Activated B cell treated with CpG ODN at 0.5 μM for 24 hours (primary cell): ENCODE data around the gene GPR33. TPM values are rescaled to one million over a fixed set of nuclear protein-coding genes. Genes with fewer than 3 reads are reported as not detected.

Experiments used
- ATAC-seq: fragments of 200-7000 bp; cut with Tn5 transposase; one replicate; pipeline ENCODE4 v1.10.0; 2021; ENCODE audit warnings: low read depth, mild to moderate bottlenecking, moderate library complexity
- CTCF ChIA-PET: fragments of 350-600 bp; sonication (Branson Sonifier 250); formaldehyde crosslinking; loops from one replicate; lab custom pipeline; 2021; ENCODE audit warnings: antibody characterized with exemption; lab: Charles Lee
- POLR2A ChIA-PET: fragments of 350-600 bp; sonication (Branson Sonifier 250); formaldehyde crosslinking; loops from one replicate; lab custom pipeline; 2021; ENCODE audit warnings: antibody characterized with exemption; lab: Charles Lee
- DNase-seq: peaks from one replicate; pipeline ENCODE4 v3.0.0; 2022
- H3K27ac Mint-ChIP-seq: one replicate; pipeline ENCODE4 v1.8.0; 2020; ENCODE audit warnings: mixed read lengths
- H3K27me3 Mint-ChIP-seq: one replicate; pipeline ENCODE4 v1.8.0; 2021; ENCODE audit warnings: mixed read lengths
- H3K36me3 Mint-ChIP-seq: one replicate; pipeline ENCODE4 v1.8.0; 2021; ENCODE audit warnings: low read depth, mixed read lengths
- H3K4me1 Mint-ChIP-seq: one replicate; pipeline ENCODE4 v1.8.0; 2021; ENCODE audit warnings: mixed read lengths
- H3K4me3 Mint-ChIP-seq: one replicate; pipeline ENCODE4 v1.8.0; 2020; ENCODE audit warnings: mild to moderate bottlenecking, mixed read lengths
- H3K9me3 Mint-ChIP-seq: one replicate; pipeline ENCODE4 v1.8.0; 2020; ENCODE audit warnings: mixed read lengths
- intact Hi-C: fragments of 100-400 bp; cut with micrococcal nuclease; formaldehyde crosslinking; loops from one replicate; pipeline ENCODE4 v1.15.1; 2024
- total RNA-seq: library from RNA; stranded (reverse); gene quantifications from 2 replicates; pipeline ENCODE4 v1.2.3, GENCODE V29; 2022
- TF ChIP-seq, protein P1 (sequence below): fragments of 200-600 bp; IDR thresholded peaks from one replicate; pipeline ENCODE4 v1.8.0; 2022; ENCODE audit warnings: antibody characterized with exemption, mild to moderate bottlenecking

Gene GPR33
- total RNA-seq, 1 donor from 2014 or later: not detected

DNA sequence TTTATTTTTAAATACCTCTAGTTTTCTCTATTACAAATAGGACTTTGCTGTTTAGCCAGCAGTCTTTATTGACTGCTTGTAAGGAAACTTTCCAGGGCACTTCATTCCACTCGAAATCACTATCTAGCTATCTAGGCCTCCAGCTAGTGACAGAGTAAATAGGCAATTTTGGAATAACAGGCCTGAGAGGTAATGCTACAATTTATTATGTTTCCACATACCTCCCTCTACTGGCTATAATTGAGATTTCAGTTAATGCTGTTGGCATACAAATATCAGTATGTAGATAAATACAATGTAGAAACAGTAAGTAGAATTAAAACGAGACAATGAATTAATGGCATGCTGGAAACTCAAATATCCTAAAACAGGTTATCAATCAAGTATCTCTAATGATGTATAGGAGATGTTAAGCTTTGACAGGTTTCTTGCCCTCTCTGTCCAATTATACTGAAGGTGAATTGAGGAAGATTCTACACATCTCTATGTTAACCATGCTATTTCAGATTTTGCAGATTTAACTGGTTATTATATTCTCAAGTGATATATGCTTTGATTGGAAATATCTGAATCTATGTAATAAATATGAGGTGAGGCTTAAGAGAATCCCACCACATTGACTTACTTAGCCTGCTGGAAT, 37.7 kb downstream of the GPR33 start:
- intact Hi-C loops: no loop called here
- no peaks in the 10 kb centered on the region for H3K9me3 Mint-ChIP-seq
- ChIA-PET CTCF (interaction anchor here (1.0 to 2.8 kb wide), 5 partner anchors 9 to 803 kb away, joined by 3 to 9 read pairs (median 3); partner anchors contain the start of gene HEATR5A), POLR2A (interaction anchor here (0.6 kb wide), 1 partner anchor 241 kb away, joined by 3 read pairs; no protein-coding TSS in a partner anchor)
- TF ChIP-seq, protein P1, sequence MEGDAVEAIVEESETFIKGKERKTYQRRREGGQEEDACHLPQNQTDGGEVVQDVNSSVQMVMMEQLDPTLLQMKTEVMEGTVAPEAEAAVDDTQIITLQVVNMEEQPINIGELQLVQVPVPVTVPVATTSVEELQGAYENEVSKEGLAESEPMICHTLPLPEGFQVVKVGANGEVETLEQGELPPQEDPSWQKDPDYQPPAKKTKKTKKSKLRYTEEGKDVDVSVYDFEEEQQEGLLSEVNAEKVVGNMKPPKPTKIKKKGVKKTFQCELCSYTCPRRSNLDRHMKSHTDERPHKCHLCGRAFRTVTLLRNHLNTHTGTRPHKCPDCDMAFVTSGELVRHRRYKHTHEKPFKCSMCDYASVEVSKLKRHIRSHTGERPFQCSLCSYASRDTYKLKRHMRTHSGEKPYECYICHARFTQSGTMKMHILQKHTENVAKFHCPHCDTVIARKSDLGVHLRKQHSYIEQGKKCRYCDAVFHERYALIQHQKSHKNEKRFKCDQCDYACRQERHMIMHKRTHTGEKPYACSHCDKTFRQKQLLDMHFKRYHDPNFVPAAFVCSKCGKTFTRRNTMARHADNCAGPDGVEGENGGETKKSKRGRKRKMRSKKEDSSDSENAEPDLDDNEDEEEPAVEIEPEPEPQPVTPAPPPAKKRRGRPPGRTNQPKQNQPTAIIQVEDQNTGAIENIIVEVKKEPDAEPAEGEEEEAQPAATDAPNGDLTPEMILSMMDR: no peak
- no peaks in the 10 kb centered on the region for H3K27me3 Mint-ChIP-seq
- H3K4me1 Mint-ChIP-seq: no peaks in the 10 kb centered on the region
- H3K4me3 Mint-ChIP-seq: no peak overlapping the region
- peaks cover 44% of the 10 kb centered on the region for H3K36me3 Mint-ChIP-seq
- no peak for DNase-seq
- no peak for ATAC-seq
- H3K27ac Mint-ChIP-seq: no peak overlapping the region

DNA sequence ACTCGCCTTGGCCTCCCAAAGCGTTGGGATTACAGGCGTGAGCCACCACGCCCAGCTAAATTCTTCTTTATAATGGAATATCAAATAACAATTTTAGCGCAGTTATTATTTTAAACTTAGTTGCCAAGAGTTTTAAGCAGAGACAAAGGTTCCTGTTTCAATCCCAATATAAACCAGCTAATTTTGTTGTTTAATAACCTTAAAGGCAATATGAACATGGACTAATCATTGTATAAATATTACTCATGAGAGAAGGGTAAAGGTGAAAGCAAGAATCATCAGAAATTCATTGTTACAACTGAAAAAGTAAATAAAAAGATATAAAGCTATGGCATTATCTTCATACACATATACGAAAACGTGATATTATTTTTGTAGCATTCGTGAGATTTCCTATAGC, 38.7 kb downstream of the GPR33 start:
- no peak for ATAC-seq
- no peaks in the 10 kb centered on the region for H3K4me1 Mint-ChIP-seq
- no peaks in the 10 kb centered on the region for H3K27me3 Mint-ChIP-seq
- peaks cover 46% of the 10 kb centered on the region for H3K36me3 Mint-ChIP-seq
- ChIA-PET CTCF (interaction anchor here (1.0 to 2.8 kb wide), 4 partner anchors 10 to 803 kb away, joined by 3 to 9 read pairs (median 3); partner anchors contain the start of gene HEATR5A), POLR2A (no interaction called here)
- intact Hi-C loops: no loop called here
- DNase-seq: no peak
- TF ChIP-seq, protein P1: no peak
- H3K9me3 Mint-ChIP-seq: no peaks in the 10 kb centered on the region
- no peak overlapping the region for H3K27ac Mint-ChIP-seq
- no peak overlapping the region for H3K4me3 Mint-ChIP-seq

DNA sequence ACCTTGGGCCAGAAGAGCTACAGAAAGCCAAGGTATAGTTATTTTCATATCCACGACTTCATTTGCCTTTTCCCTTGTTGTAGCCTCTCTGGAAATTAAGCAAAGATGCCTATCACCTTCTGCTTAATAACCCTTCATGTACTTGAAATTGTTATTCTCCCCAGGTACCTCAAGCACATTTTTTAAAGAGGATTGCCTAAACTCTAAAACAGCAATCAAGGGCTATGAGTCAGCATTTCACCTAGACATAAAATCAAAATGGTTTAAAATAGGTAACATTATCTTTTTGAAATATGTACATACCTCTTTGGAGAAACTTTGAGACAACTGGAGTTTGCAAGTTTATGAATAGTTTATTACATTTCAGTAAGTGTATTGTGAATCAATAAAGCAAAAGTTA, 42.1 kb downstream of the GPR33 start:
- Mint-ChIP-seq H3K4me1 (no peaks in the 10 kb centered on the region), H3K9me3 (no peaks in the 10 kb centered on the region), H3K27ac (no peak overlapping the region), H3K36me3 (peaks cover 27% of the 10 kb centered on the region), H3K4me3 (no peak overlapping the region), H3K27me3 (no peaks in the 10 kb centered on the region)
- ChIA-PET CTCF (no interaction called here), POLR2A (no interaction called here)
- intact Hi-C loops: no loop called here
- no peak for DNase-seq
- TF ChIP-seq, protein P1: no peak
- ATAC-seq: no peak

DNA sequence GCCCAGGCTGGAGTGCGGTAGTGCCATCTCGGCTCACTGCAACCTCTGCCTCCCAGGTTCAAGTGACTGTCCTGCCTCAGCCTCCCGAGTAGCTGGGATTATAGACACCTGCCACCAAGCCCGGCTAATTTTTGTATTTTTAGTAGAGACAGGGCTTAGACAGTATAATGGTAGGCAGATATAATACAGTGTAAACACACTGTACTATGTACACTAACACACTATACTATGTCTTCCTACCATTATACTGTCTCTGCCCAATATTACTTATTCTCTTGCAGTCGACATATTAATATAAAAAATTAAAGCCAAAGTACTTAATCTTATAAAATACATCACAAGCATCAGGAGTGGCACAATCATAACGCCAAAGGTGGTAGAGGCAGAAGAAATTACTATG, 45.6 kb downstream of the GPR33 start:
- H3K9me3 Mint-ChIP-seq: no peaks in the 10 kb centered on the region
- no peaks in the 10 kb centered on the region for H3K4me1 Mint-ChIP-seq
- ChIA-PET POLR2A (no interaction called here), CTCF (no interaction called here)
- no peak overlapping the region for H3K27ac Mint-ChIP-seq
- no peak overlapping the region for H3K4me3 Mint-ChIP-seq
- ATAC-seq (no peak), DNase-seq (no peak)
- peaks cover 18% of the 10 kb centered on the region for H3K36me3 Mint-ChIP-seq
- TF ChIP-seq, protein P1: no peak
- intact Hi-C loops: no loop called here
- H3K27me3 Mint-ChIP-seq: no peaks in the 10 kb centered on the region

DNA sequence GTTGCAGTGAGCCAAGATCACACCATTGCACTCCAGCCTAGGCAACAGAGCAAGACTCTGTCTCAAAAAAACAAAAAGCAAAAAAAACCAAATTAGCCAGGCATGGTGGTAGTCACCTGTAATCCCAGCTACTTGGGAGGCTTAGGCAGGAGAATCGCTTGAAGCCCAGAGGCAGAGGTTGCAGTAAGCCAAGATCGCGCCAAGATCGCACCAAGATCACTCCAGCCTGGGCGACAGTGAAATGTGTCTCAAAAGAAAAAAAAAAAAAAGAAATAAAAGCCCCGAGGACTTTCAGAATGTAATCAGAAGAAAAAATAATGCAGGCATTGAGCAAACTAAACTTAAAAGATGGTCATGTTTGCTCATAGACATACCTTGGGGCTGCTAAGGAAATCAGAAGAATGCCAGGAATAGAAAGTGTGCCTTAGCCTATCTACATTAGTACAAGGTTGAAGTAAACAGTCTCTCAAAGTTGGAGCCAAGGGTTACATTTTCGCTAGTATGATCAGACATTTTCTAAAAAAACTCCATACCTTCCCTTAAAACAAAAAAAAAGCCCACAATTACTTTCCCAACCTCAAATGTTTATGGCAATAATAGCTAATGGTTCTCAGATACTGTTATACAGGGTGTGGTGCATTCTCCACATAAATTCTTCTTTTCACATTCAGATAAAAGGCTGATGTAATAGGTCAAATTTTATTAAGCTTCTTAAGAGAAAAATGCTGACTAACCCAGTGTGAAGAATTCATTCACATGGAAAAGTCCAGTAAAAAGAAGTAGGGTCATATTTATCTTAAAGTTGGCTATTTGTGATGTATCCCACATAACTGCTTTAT, 46.3 kb downstream of the GPR33 start:
- Mint-ChIP-seq H3K27me3 (no peaks in the 10 kb centered on the region), H3K4me1 (no peaks in the 10 kb centered on the region), H3K36me3 (peaks cover 18% of the 10 kb centered on the region), H3K9me3 (no peaks in the 10 kb centered on the region), H3K27ac (no peak overlapping the region), H3K4me3 (no peak overlapping the region)
- POLR2A ChIA-PET: no interaction called here
- TF ChIP-seq, protein P1: no peak
- CTCF ChIA-PET: no interaction called here
- intact Hi-C loops: no loop called here
- DNase-seq (no peak), ATAC-seq (no peak)
